Measurements from ENCODE around the gene TPO.
"Not testable (repeated sequence)": the region's sequence is repeated elsewhere in the genome, so short reads cannot be mapped to it uniquely, and the experiment has no call there.

The TPO gene

GRCh38 chr2:1571477-1572417 is 158.5 kb downstream of the TPO start:
- DNase-seq: no peak
- H3K4me1 Mint-ChIP-seq: no peaks in the 10 kb centered on the region
- TF ChIP-seq CTCF (IDR thresholded peaks at IDR 0.05): no peak
- peaks cover 8% of the 10 kb centered on the region for H3K27me3 Mint-ChIP-seq (ENCODE audit: low read depth, poor library complexity)
- H3K4me3 Mint-ChIP-seq: no peak overlapping the region
- peaks cover 17% of the 10 kb centered on the region for H3K9me3 Mint-ChIP-seq
- no peak overlapping the region for H3K27ac Mint-ChIP-seq
- H3K36me3 Mint-ChIP-seq (ENCODE audit: low read depth): peaks cover 5% of the 10 kb centered on the region

GRCh38 chr2:1572638-1573037 is 159.4 kb downstream of the TPO start:
- Mint-ChIP-seq H3K4me3 (no peak overlapping the region), H3K27ac (no peak overlapping the region), H3K9me3 (peaks cover 9% of the 10 kb centered on the region), H3K27me3 (ENCODE audit: low read depth, poor library complexity) (peaks cover 8% of the 10 kb centered on the region), H3K4me1 (no peaks in the 10 kb centered on the region), H3K36me3 (ENCODE audit: low read depth) (peaks cover 5% of the 10 kb centered on the region)
- TF ChIP-seq CTCF (IDR thresholded peaks at IDR 0.05): no peak
- DNase-seq: no peak

- no peak for TF ChIP-seq CTCF (IDR thresholded peaks at IDR 0.05)
- peaks cover 16% of the 10 kb centered on the region for H3K4me1 Mint-ChIP-seq
- peaks cover 5% of the 10 kb centered on the region for H3K9me3 Mint-ChIP-seq
- H3K36me3 Mint-ChIP-seq (ENCODE audit: low read depth): peaks cover 5% of the 10 kb centered on the region
- H3K4me3 Mint-ChIP-seq: no peak overlapping the region
- no peak for DNase-seq
- peaks cover 8% of the 10 kb centered on the region for H3K27me3 Mint-ChIP-seq (ENCODE audit: low read depth, poor library complexity)
- no peak overlapping the region for H3K27ac Mint-ChIP-seq
Measured at GRCh38 chr2:1577846-1578245, 164.6 kb downstream of the TPO start.

GRCh38 chr2:1581257-1581964 is 168.1 kb downstream of the TPO start:
- not testable (repeated sequence) for H3K27ac Mint-ChIP-seq

GRCh38 chr2:1581965-1582625 is 168.8 kb downstream of the TPO start:
- Mint-ChIP-seq H3K4me3 (peak overlapping the region; percentile 5), H3K27me3 (ENCODE audit: low read depth, poor library complexity) (peaks cover 3% of the 10 kb centered on the region), H3K36me3 (ENCODE audit: low read depth) (peaks cover 5% of the 10 kb centered on the region), H3K27ac (no peak overlapping the region), H3K4me1 (peaks cover 26% of the 10 kb centered on the region), H3K9me3 (peaks cover 9% of the 10 kb centered on the region)
- DNase-seq: no peak
- TF ChIP-seq CTCF (IDR thresholded peaks at IDR 0.05): no peak

More at GRCh38 chr2:1581257-1581964, 168.1 kb downstream of the TPO start:
- not testable (repeated sequence) for H3K4me3 Mint-ChIP-seq; H3K27me3 Mint-ChIP-seq (ENCODE audit: low read depth, poor library complexity); H3K9me3 Mint-ChIP-seq; H3K36me3 Mint-ChIP-seq (ENCODE audit: low read depth); DNase-seq
- peaks cover 26% of the 10 kb centered on the region for H3K4me1 Mint-ChIP-seq

- Mint-ChIP-seq H3K9me3 (peaks cover 9% of the 10 kb centered on the region), H3K27ac (peak overlapping the region; percentile 53), H3K36me3 (ENCODE audit: low read depth) (peaks cover 5% of the 10 kb centered on the region), H3K4me1 (peaks cover 26% of the 10 kb centered on the region), H3K4me3 (no peak overlapping the region), H3K27me3 (ENCODE audit: low read depth, poor library complexity) (peaks cover 3% of the 10 kb centered on the region)
- TF ChIP-seq CTCF (IDR thresholded peaks at IDR 0.05): no peak
- DNase-seq: no peak
Measured at GRCh38 chr2:1582891-1583341, 169.7 kb downstream of the TPO start.

Data from nephron progenitor cell (in vitro differentiated cells).